ENCODE results near the gene MCC. TPM values are rescaled to one million over a fixed set of nuclear protein-coding genes. Genes with fewer than 3 reads are reported as not detected.

The MCC gene
- total RNA-seq, 1 donor from 2014 or later: 20.6 TPM

- Histone ChIP-seq H3K27me3 (ENCODE audit: low read depth) (no peaks in the 10 kb centered on the region), H3K36me3 (peaks cover 33% of the 10 kb centered on the region), H3K4me3 (no peak overlapping the region), H3K27ac (no peak overlapping the region), H3K4me1 (peaks cover 18% of the 10 kb centered on the region), H3K9me3 (no peaks in the 10 kb centered on the region)
- ATAC-seq: no peak
- no peak for DNase-seq
- no peak for TF ChIP-seq CTCF (IDR thresholded peaks at IDR 0.05)
- intact Hi-C loops (cut with DNase I): no loop called here
Measured at GRCh38 chr5:113020461-113021273, 467.6 kb downstream of the MCC start.

GRCh38 chr5:113017881-113018635, 470.2 kb downstream of the MCC start:
- Histone ChIP-seq H3K4me1 (peaks cover 12% of the 10 kb centered on the region), H3K9me3 (no peaks in the 10 kb centered on the region), H3K27ac (no peak overlapping the region), H3K27me3 (ENCODE audit: low read depth) (no peaks in the 10 kb centered on the region), H3K36me3 (peaks cover 52% of the 10 kb centered on the region), H3K4me3 (no peak overlapping the region)
- no peak for TF ChIP-seq CTCF (IDR thresholded peaks at IDR 0.05)
- intact Hi-C loops (cut with DNase I): no loop called here
- ATAC-seq (no peak), DNase-seq (no peak)

GRCh38 chr5:113005454-113005853, 482.8 kb downstream of the MCC start:
- intact Hi-C loops (cut with DNase I): no loop called here
- peaks cover 86% of the 10 kb centered on the region for H3K36me3 ChIP-seq
- H3K9me3 ChIP-seq: no peaks in the 10 kb centered on the region
- DNase-seq: no peak
- H3K4me1 ChIP-seq: no peaks in the 10 kb centered on the region
- H3K27me3 ChIP-seq (ENCODE audit: low read depth): no peaks in the 10 kb centered on the region
- no peak for ATAC-seq
- TF ChIP-seq CTCF (IDR thresholded peaks at IDR 0.05): no peak
- H3K27ac ChIP-seq: no peak overlapping the region
- no peak overlapping the region for H3K4me3 ChIP-seq

DNA sequence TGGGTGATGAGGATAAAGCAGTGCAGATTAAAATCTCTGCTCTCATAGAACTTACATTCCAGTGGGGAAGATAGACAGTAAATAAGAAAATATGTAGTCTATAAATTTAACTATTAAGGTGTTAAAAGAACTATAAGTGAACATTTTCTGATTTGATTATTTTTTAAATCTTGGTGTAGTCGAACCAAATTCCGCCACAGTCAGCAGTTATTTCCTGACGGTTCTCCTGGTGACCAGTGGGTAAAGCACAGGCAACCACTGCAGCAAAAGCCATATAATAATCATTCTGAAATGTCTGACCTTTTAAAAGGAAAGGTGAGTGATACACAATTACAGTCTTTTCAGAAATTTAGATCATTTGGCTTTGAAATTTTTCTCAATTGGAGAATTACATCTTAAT, 484.5 kb downstream of the MCC start:
- peaks cover 75% of the 10 kb centered on the region for H3K36me3 ChIP-seq
- intact Hi-C loops (cut with DNase I): no loop called here
- no peak for ATAC-seq
- no peak for TF ChIP-seq CTCF (IDR thresholded peaks at IDR 0.05)
- no peaks in the 10 kb centered on the region for H3K27me3 ChIP-seq (ENCODE audit: low read depth)
- no peak overlapping the region for H3K27ac ChIP-seq
- DNase-seq: no peak
- no peak overlapping the region for H3K4me3 ChIP-seq
- no peaks in the 10 kb centered on the region for H3K9me3 ChIP-seq
- no peaks in the 10 kb centered on the region for H3K4me1 ChIP-seq

GRCh38 chr5:113002423-113002822, 485.8 kb downstream of the MCC start:
- no peaks in the 10 kb centered on the region for H3K9me3 ChIP-seq
- no peak overlapping the region for H3K27ac ChIP-seq
- H3K4me3 ChIP-seq: no peak overlapping the region
- TF ChIP-seq CTCF (IDR thresholded peaks at IDR 0.05): no peak
- DNase-seq (no peak), ATAC-seq (no peak)
- no peaks in the 10 kb centered on the region for H3K4me1 ChIP-seq
- intact Hi-C loops (cut with DNase I): no loop called here
- H3K27me3 ChIP-seq (ENCODE audit: low read depth): no peaks in the 10 kb centered on the region
- H3K36me3 ChIP-seq: peaks cover 66% of the 10 kb centered on the region
